ENCODE results near the gene NEK9. TPM values are rescaled to one million over a fixed set of nuclear protein-coding genes. Genes with fewer than 3 reads are reported as not detected.

Gene NEK9
- total RNA-seq, 4 donors from 2014 or later, result 47.1 to 66.1 (median 59.4) TPM

- TF ChIP-seq, protein P1, sequence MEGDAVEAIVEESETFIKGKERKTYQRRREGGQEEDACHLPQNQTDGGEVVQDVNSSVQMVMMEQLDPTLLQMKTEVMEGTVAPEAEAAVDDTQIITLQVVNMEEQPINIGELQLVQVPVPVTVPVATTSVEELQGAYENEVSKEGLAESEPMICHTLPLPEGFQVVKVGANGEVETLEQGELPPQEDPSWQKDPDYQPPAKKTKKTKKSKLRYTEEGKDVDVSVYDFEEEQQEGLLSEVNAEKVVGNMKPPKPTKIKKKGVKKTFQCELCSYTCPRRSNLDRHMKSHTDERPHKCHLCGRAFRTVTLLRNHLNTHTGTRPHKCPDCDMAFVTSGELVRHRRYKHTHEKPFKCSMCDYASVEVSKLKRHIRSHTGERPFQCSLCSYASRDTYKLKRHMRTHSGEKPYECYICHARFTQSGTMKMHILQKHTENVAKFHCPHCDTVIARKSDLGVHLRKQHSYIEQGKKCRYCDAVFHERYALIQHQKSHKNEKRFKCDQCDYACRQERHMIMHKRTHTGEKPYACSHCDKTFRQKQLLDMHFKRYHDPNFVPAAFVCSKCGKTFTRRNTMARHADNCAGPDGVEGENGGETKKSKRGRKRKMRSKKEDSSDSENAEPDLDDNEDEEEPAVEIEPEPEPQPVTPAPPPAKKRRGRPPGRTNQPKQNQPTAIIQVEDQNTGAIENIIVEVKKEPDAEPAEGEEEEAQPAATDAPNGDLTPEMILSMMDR (IDR thresholded peaks at IDR 0.05; ENCODE audit: low read depth), result no peak
These were observed 2.9 kb downstream of the NEK9 start for GRCh38 chr14:75123991-75124390.

GRCh38 chr14:75121552-75121951 lies 5.3 kb downstream of the NEK9 start:
- TF ChIP-seq, protein P1 (IDR thresholded peaks at IDR 0.05; ENCODE audit: low read depth), result no peak

DNA sequence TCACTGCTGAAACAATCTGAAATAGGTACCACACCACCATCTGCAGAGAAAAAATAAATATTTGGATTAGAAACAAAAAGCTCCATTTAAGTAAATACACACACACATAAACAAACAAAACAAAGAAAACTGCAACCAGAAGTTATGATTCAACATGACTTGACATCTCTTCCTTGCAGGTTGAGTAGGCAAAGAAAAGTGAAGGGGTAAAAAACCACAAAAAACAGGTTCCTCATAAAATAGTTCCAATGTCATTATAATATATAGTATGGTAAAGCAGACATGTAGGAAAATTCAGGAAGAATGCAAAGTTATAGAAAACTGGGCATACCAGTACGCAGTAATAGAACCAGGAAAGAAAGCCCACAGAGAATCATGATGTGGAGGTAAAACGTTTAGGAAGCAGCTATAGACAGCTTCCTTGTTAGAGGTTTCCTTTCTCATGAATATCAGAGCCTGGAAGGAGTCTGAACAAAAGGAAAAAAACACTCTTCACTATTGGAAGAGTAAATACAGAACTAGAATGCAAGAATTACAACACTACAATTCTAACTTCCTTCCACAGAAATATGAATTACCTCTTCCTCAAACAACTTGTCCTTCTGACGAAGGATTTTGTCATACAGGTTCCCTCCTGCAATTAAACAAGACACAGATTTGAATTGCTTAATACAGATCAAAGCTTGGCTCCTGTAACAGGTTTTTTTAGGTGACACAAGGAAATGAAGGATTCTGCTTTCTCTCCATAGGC lies 6.1 kb downstream of the NEK9 start:
- TF ChIP-seq, protein P1 (IDR thresholded peaks at IDR 0.05; ENCODE audit: low read depth), result no peak

DNA sequence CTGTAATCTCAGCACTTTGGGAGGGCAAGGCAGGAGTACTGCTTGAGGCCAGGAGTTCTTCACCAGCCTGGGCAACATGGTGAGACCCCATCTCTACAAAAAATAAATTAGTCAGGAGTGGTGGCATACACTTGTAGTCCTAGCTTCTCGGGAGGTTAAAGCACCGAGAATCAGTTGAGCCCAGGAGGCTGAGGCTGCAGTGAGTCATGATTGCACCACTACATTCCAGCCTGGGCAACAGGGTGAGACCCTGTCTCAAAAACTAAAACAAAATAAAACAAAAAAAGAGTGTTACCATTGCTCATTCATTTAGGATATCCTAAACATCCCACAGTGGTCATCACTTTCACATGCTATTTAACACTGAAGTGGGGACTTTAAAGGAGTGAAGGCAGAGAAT lies 7.8 kb downstream of the NEK9 start:
- TF ChIP-seq, protein P1 (IDR thresholded peaks at IDR 0.05; ENCODE audit: low read depth), result no peak

DNA sequence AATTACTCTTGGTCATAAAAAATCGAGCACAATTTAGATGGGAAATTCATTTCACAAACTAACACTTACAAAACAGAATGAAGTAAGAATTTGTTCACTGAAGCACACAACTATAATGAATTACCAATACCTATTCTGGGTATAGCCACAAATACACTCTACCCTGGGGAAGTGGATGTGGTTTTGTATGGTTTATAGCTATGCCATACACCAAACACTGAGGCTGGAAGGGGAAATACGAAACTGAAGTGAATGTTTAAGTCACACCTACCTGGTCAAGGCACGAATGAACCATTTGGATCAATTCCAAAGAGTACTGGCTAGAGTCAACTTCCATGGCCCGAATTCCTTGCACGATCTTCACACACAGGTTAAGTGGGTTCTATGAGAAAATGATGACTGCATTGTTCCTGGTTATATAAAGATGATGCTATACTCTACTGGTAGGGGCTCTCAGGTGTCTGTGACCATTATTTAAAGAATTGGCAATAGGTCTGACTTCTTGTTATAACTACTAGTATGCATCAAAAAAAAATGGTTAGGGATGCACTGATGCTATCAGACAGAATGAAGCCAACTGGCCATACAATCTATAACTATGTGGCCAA lies 12.8 kb downstream of the NEK9 start:
- TF ChIP-seq, protein P1 (IDR thresholded peaks at IDR 0.05; ENCODE audit: low read depth), result no peak

- TF ChIP-seq, protein P1 (IDR thresholded peaks at IDR 0.05; ENCODE audit: low read depth), result no peak
These were observed 17.0 kb downstream of the NEK9 start for GRCh38 chr14:75109877-75110276.

- TF ChIP-seq, protein P1 (IDR thresholded peaks at IDR 0.05; ENCODE audit: low read depth), result no peak
These were observed 19.7 kb downstream of the NEK9 start for GRCh38 chr14:75107186-75107585.

Data from subcutaneous adipose tissue (tissue), 4 donors.